OCI-LY7 (cell line): ENCODE measurements around the gene ALPK3. TPM values are rescaled to one million over a fixed set of nuclear protein-coding genes. Genes with fewer than 3 reads are reported as not detected.

Experiments
- BruUV-seq: library from RNA; stranded (reverse); fragments of 400-500 nt; replicated peaks from 2 replicates; lab custom pipeline; 2021; lab: Mats Ljungman, UMichigan
- CTCF ChIA-PET: fragments of 300-600 bp; sonication (Branson Sonifier 250); formaldehyde crosslinking; loops from one replicate; lab custom pipeline; 2022; ENCODE audit warnings: antibody characterized with exemption; ENCODE audit not compliant: unreplicated experiment; lab: Charles Lee
- POLR2A ChIA-PET: fragments of 300-600 bp; sonication (Branson Sonifier 250); formaldehyde crosslinking; loops from one replicate; lab custom pipeline; 2022; ENCODE audit warnings: antibody characterized with exemption; lab: Charles Lee
- DNase-seq: peaks from one replicate; pipeline ENCODE4 v3.0.0-alpha.2; 2015; ENCODE audit warnings: low spot score
- H2AFZ ChIP-seq: fragments of 200-600 bp; sonication (generic), shearing (Covaris generic); 2 replicates; pipeline ENCODE4 v1.6.1; 2014; ENCODE audit warnings: mild to moderate bottlenecking, antibody characterized with exemption, low read length, moderate library complexity
- H3K27ac ChIP-seq: fragments of 200-600 bp; sonication (generic); 2 replicates; pipeline ENCODE4 v1.5.1; 2014; ENCODE audit warnings: mixed run types, low read depth, mild to moderate bottlenecking, moderate library complexity, low read length, inconsistent platforms; ENCODE audit not compliant: poor library complexity, severe bottlenecking
- H3K36me3 ChIP-seq: fragments of 200-600 bp; sonication (generic); 2 replicates; pipeline ENCODE4 v1.6.1; 2014; ENCODE audit warnings: mild to moderate bottlenecking, antibody characterized with exemption, low read length, moderate library complexity, mixed read lengths; ENCODE audit not compliant: insufficient read depth
- H3K4me1 ChIP-seq: fragments of 200-600 bp; sonication (generic); 2 replicates; pipeline ENCODE4 v1.5.1; 2014; ENCODE audit warnings: mild to moderate bottlenecking, low read length; ENCODE audit not compliant: insufficient read depth, poor library complexity, severe bottlenecking
- H3K4me2 ChIP-seq: fragments of 200-600 bp; sonication (generic); 2 replicates; pipeline ENCODE4 v1.6.1; 2014; ENCODE audit warnings: mild to moderate bottlenecking, low read length
- H3K4me3 ChIP-seq: fragments of 200-600 bp; sonication (generic); 2 replicates; pipeline ENCODE4 v1.5.1; 2014; ENCODE audit warnings: mild to moderate bottlenecking, low read depth, low read length; ENCODE audit not compliant: poor library complexity, severe bottlenecking
- H3K79me2 ChIP-seq: fragments of 200-600 bp; sonication (generic); 2 replicates; pipeline ENCODE4 v1.6.1; 2016; ENCODE audit warnings: low read depth, mild to moderate bottlenecking, low read length, moderate library complexity, mixed read lengths; ENCODE audit not compliant: insufficient read depth
- H3K9me2 ChIP-seq: fragments of 200-600 bp; sonication (generic); 2 replicates; pipeline ENCODE4 v1.6.1; 2016; ENCODE audit warnings: mild to moderate bottlenecking, low read length, mixed read lengths; ENCODE audit not compliant: insufficient read depth
- H3K9me3 ChIP-seq: fragments of 200-600 bp; sonication (generic); 2 replicates; pipeline ENCODE4 v1.6.1; 2014; ENCODE audit warnings: mild to moderate bottlenecking, mixed run types, low read length, mixed read lengths
- H4K20me1 ChIP-seq: fragments of 200-600 bp; sonication (generic); 2 replicates; pipeline ENCODE4 v1.6.1; 2014; ENCODE audit warnings: mild to moderate bottlenecking, antibody characterized with exemption, low read length, moderate library complexity, mixed read lengths; ENCODE audit not compliant: insufficient read depth
- CTCF ChIP-seq: fragments of 200-600 bp; sonication (generic); conservative IDR thresholded peaks from 2 replicates; pipeline ENCODE4 v1.5.1; 2014; ENCODE audit warnings: mild to moderate bottlenecking, antibody characterized with exemption, low read length, moderate library complexity, mixed read lengths
- EZH2phosphoT487 ChIP-seq: fragments of 200-600 bp; sonication (generic); IDR thresholded peaks from 2 replicates; pipeline ENCODE4 v1.6.1; 2018; ENCODE audit warnings: low read depth, borderline replicate concordance, mild to moderate bottlenecking, mixed run types, antibody characterized with exemption, low read length, moderate library complexity, mixed read lengths
- intact Hi-C: fragments of 100-400 bp; cut with micrococcal nuclease; formaldehyde crosslinking; loops from one replicate; pipeline ENCODE4 v1.10.0; 2022; ENCODE audit not compliant: unreplicated experiment
- total RNA-seq, 2 experiments: library from RNA; depleted of rRNA in 1 of 2; stranded (reverse); fragments of >200 nt in 1 of 2; shearing (Covaris generic) in 1 of 2; gene quantifications; 2 replicates each; pipeline ENCODE4 v1.2.3, GENCODE V29; 2014 to 2022

Gene ALPK3
- total RNA-seq, 2 experiments from 2014 or later, result 0.16 to 0.23 TPM

GRCh38 chr15:84914909-84915605 lies 97.9 kb downstream of the ALPK3 start:
- H4K20me1 ChIP-seq, result no peaks in the 10 kb centered on the region
- no peaks in the 10 kb centered on the region for H3K79me2 ChIP-seq
- intact Hi-C loops, result no loop called here
- H3K4me1 ChIP-seq, result no peaks in the 10 kb centered on the region
- TF ChIP-seq CTCF (no peak), EZH2phosphoT487 (no peak)
- no peak overlapping the region for H3K4me2 ChIP-seq
- no peak overlapping the region for H3K4me3 ChIP-seq
- DNase-seq, result peak; percentile 16
- no peaks in the 10 kb centered on the region for H3K9me3 ChIP-seq
- no TSS peak for BruUV-seq
- ChIA-PET POLR2A (no interaction called here), CTCF (no interaction called here)
- no peaks in the 10 kb centered on the region for H3K9me2 ChIP-seq
- H2AFZ ChIP-seq, result 0 out of 2 replicates have a peak overlapping the region, but pooled peaks have one; percentile 11
- no peak overlapping the region for H3K27ac ChIP-seq
- H3K36me3 ChIP-seq, result no peaks in the 10 kb centered on the region

GRCh38 chr15:84915606-84915958 lies 98.4 kb downstream of the ALPK3 start:
- Histone ChIP-seq H2AFZ (no peak overlapping the region), H3K79me2 (no peaks in the 10 kb centered on the region), H3K36me3 (no peaks in the 10 kb centered on the region), H3K9me2 (no peaks in the 10 kb centered on the region), H3K27ac (no peak overlapping the region), H4K20me1 (no peaks in the 10 kb centered on the region), H3K4me1 (no peaks in the 10 kb centered on the region), H3K9me3 (no peaks in the 10 kb centered on the region), H3K4me2 (no peak overlapping the region), H3K4me3 (no peak overlapping the region)
- no peak for DNase-seq
- ChIA-PET POLR2A (interaction anchor here (0.7 kb wide), 1 partner anchor 1125 kb away, joined by 3 read pairs; no protein-coding TSS in a partner anchor), CTCF (no interaction called here)
- TF ChIP-seq CTCF, result no peak
- no peak for TF ChIP-seq EZH2phosphoT487
- intact Hi-C loops, result no loop called here
- BruUV-seq, result no TSS peak

GRCh38 chr15:84917452-84917851 lies 100.3 kb downstream of the ALPK3 start:
- ChIA-PET POLR2A (no interaction called here), CTCF (no interaction called here)
- H3K4me1 ChIP-seq, result no peaks in the 10 kb centered on the region
- no peaks in the 10 kb centered on the region for H3K9me3 ChIP-seq
- no peak overlapping the region for H3K4me2 ChIP-seq
- no peak overlapping the region for H2AFZ ChIP-seq
- DNase-seq, result no peak
- H3K36me3 ChIP-seq, result no peaks in the 10 kb centered on the region
- no peaks in the 10 kb centered on the region for H3K79me2 ChIP-seq
- TF ChIP-seq CTCF (no peak), EZH2phosphoT487 (no peak)
- no TSS peak for BruUV-seq
- H3K4me3 ChIP-seq, result no peak overlapping the region
- H3K9me2 ChIP-seq, result no peaks in the 10 kb centered on the region
- H4K20me1 ChIP-seq, result no peaks in the 10 kb centered on the region
- intact Hi-C loops, result no loop called here
- no peak overlapping the region for H3K27ac ChIP-seq
